SU-DHL-6 (cell line): Measurements from ENCODE around the gene CENPS.

Experiments
- CTCF ChIP-seq: fragments of 200-600 bp; sonication (generic); IDR thresholded peaks from one replicate; pipeline ENCODE4 v1.5.1; 2017; ENCODE audit warnings: antibody characterized with exemption, mild to moderate bottlenecking, low read length, moderate library complexity; ENCODE audit not compliant: insufficient read depth, poor library complexity, severe bottlenecking
- EZH2phosphoT487 ChIP-seq: fragments of 200-600 bp; sonication (generic), shearing (Covaris generic); conservative IDR thresholded peaks from 2 replicates; pipeline ENCODE4 v1.6.1; 2018; ENCODE audit warnings: mild to moderate bottlenecking, antibody characterized with exemption, low read length, moderate library complexity, mixed read lengths

GRCh38 chr1:10474613-10475507 lies 44.6 kb downstream of the CENPS start, which contains the start of gene PEX14:
- TF ChIP-seq CTCF (no peak), EZH2phosphoT487 (no peak)
